ENCODE measurements around the gene ARFGAP1.

The ARFGAP1 gene

GRCh38 chr20:63276956-63277355 is 4.3 kb downstream of the ARFGAP1 start:
- DNase-seq = peak in 1 of 10 donors; percentile 57

GRCh38 chr20:63277466-63278272 is 5.1 kb downstream of the ARFGAP1 start:
- intact Hi-C loops (cut with DNase I) = no loop called here
- DNase-seq = peak in 1 of 10 donors; percentile 59

More at GRCh38 chr20:63276956-63277355, 4.3 kb downstream of the ARFGAP1 start:
- intact Hi-C loops (cut with DNase I) = no loop called here

DNA sequence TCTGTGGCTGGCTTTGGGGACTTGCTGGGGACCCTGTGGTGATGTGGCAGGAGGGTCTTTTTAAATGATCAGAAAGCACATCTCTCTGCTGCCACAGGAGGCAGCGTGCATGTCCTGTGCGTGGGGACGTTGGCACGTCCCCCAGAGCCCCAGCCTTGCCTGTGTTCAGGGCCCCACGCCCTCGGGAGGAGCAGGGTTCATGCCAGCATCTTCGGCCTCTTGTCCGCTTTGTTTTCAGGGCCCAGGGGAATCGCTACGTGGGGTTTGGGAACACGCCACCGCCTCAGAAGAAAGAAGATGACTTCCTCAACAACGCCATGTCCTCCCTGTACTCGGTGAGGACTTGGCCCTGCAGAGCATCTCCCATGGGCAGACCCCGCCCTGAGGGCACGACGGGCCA is 6.0 kb downstream of the ARFGAP1 start:
- DNase-seq = peak in 3 of 10 donors; percentile 31 to 63 (median 35)
- intact Hi-C loops (cut with DNase I) = no loop called here

- intact Hi-C loops (cut with DNase I) = no loop called here
- peak in 3 of 10 donors; percentile 29 to 67 (median 51) for DNase-seq
Measured at GRCh38 chr20:63279931-63280330, 7.3 kb downstream of the ARFGAP1 start.

GRCh38 chr20:63280371-63280770 is 7.8 kb downstream of the ARFGAP1 start:
- intact Hi-C loops (cut with DNase I) = no loop called here
- peak in 3 of 10 donors; percentile 42 to 50 (median 45) for DNase-seq

DNA sequence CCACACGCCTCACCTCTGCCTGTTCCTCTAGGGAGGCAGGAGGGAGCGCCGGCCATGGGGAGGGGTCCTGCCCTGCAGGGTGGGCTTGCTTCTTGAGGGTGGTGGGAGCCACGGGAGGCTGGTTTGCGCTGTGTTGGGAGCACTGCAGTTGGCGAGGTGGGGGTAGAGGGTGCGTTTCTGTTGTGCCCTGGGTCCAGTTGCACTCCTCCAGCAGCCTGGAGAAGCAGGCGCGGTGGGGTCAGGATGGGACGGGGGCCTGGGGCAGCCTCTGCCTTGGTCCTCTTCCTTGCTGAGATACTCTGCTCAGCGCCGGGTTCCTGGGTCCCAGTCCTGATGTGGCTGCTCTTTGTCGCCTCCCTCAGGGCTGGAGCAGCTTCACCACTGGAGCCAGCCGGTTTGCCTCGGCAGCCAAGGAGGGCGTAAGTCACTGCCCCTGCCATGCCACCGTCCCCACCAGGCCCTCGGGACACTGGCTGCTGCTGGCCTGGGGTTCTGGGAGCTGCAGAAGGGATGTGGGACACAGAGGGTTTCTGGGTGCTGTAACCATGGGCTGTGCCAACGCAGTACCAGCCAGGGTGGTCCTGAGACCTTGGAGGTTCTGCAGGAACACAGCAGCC is 8.4 kb downstream of the ARFGAP1 start:
- intact Hi-C loops (cut with DNase I) = no loop called here

DNA sequence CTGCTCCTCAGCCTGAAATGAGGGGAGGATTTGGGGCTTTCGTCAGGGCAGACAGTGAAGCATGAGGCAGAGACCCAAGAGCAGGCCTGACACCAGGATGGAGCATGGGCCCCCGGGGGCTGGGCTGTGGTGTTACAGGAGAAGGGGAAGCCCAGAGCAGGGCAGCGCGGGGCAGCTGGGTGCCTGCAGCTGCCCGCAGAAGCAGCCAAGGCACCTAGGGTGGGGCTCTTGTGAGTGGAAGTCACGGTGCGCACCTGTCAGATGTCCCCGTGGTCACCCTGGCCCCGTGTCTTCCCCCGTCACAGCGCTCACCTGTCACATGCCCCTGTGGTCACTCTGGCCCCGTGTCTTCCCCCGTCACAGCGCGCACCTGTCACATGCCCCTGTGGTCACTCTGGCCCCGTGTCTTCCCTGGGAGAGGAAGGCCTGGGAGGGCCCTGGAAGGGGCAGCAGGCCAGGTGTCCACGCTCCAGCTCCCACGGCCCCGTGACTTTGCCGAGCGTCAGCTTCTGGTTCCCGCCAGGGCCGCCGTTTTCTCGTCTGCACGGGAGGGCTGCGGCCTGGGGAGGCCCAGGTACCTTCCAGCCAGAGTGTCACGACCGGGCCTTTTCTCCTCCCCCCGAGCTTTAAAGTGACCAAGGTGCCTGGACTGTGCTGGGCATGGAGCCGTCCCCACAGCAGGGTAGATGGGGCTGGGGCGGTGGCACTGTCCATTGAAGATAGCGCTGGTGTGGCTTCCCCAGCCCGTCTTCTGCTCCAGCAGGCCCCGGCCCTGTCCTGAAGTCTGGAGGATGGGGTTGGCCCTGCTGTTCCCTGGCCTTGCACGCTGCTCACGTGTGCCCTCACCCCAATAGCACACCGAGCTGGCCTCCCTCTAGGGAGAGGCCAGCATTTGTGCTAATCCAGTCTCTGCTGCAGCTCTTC is 9.4 kb downstream of the ARFGAP1 start:
- peak in 4 of 10 donors; percentile 1 to 72 (median 64) for DNase-seq

More for the DNA sequence above, 8.4 kb downstream of the ARFGAP1 start:
- DNase-seq = peak in 4 of 10 donors; percentile 5 to 72 (median 60)

DNA sequence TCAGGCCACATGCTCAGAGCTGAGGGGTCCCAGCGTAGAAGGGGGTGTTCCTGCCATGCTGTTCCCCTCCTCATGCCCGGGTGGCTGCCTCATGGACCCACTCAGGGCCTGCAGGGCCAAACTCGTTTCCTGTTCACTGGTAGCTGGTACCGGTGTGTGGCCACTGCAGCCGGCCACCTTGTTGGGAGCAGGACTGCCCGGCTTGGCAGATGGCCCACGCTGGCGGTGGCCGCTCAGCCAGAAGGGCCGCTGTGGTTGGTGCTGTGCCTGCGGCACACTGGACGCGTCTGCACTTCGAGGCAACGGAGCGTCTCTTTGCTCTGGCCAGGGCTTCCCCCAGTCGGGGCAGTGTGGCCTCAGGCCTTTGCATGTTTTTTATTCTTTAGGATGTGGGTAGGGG is 10.3 kb downstream of the ARFGAP1 start:
- DNase-seq = peak in 3 of 10 donors; percentile 37 to 78 (median 76)
- intact Hi-C loops (cut with DNase I) = no loop called here

More for the DNA sequence above, 9.4 kb downstream of the ARFGAP1 start:
- intact Hi-C loops (cut with DNase I) = no loop called here

DNA sequence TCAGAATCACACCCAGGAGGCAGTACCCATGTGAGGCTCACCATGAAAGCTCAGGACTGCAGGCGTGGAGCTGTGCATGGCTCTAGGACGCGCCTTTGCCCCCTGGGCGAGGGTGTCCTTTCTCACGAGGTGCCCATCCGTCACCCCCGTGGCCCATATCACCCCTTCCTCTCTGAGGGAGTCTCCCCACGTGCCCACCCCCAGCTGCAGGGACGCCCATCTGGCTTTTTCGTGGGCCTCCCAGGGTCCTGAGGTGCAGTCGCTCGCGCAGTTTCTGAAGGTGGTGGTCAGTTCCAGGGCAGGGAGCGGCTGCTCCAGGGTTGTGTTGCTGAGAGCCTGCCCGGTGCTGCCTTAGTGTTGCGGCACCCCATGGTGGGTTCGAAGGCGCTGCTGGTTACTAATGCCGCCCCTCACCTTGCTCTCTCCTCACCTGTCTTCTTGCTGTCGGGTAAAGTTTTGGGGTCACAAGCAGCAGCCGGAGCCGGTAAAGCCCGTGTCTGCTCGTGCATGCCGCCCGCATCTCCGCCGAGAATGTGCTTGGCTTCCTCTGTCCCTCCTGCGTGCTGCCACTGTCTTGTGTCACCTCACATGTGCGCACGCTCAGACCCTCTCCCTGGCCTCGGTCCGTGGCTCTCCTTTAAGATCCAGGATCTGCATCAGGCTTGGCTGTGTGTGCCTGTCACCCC is 10.9 kb downstream of the ARFGAP1 start:
- peak in 3 of 10 donors; percentile 52 to 78 (median 70) for DNase-seq
- intact Hi-C loops (cut with DNase I) = no loop called here

- intact Hi-C loops (cut with DNase I) = no loop called here
- DNase-seq = no peak
Measured at GRCh38 chr20:63284083-63284440, 11.4 kb downstream of the ARFGAP1 start.

GRCh38 chr20:63284544-63284949 is 11.9 kb downstream of the ARFGAP1 start:
- DNase-seq = peak in 3 of 10 donors; percentile 58 to 85 (median 75)
- intact Hi-C loops (cut with DNase I) = no loop called here

DNA sequence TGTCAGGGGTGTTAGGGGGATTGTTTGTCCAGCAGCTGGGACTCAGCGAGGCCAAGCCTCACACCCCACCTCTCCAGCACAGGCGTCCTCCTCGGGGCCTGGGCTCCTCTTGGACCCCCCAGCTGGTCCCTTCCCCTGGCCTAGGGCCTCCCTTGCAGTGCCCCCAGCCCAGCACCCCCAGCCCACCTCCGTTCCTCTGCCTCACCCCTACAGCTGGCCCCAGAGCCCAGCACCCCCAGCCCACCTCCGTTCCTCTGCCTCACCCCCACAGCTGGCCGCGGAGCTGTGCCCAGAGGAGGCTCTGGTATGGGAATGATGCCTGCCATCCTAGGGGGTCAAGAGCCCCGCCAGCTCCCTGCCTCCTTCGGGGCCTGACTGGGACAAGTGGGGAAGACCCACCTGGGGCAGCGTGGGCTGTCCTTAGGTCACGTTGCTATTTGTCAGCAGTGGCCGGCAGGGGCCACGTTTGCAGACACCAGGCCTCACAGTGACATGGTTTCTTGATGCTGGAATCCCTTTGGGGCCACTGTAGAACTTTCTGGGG is 12.4 kb downstream of the ARFGAP1 start:
- DNase-seq = peak in 4 of 10 donors; percentile 3 to 73 (median 50)
- intact Hi-C loops (cut with DNase I) = no loop called here

GRCh38 chr20:63285636-63286615 is 13.3 kb downstream of the ARFGAP1 start:
- intact Hi-C loops (cut with DNase I) = no loop called here
- DNase-seq = peak in 4 of 10 donors; percentile 4 to 81 (median 62)

- DNase-seq = peak in 4 of 10 donors; percentile 1 to 76 (median 45)
- intact Hi-C loops (cut with DNase I) = no loop called here
Measured at GRCh38 chr20:63286781-63287696, 14.4 kb downstream of the ARFGAP1 start.

- peak in 4 of 10 donors; percentile 3 to 73 (median 66) for DNase-seq
- intact Hi-C loops (cut with DNase I) = no loop called here
Measured at GRCh38 chr20:63287697-63288580, 15.3 kb downstream of the ARFGAP1 start.

- DNase-seq = peak in 3 of 10 donors; percentile 67 to 79 (median 79)
- intact Hi-C loops (cut with DNase I) = no loop called here
Measured at GRCh38 chr20:63288581-63289251, 16.1 kb downstream of the ARFGAP1 start.

Measured in posterior cingulate gyrus (tissue), 11 donors.